Measurements from ENCODE around the gene ZNF697. TPM values are rescaled to one million over a fixed set of nuclear protein-coding genes. Genes with fewer than 3 reads are reported as not detected.
"Not testable (repeated sequence)": the region's sequence is repeated elsewhere in the genome, so short reads cannot be mapped to it uniquely, and the experiment has no call there.

Gene ZNF697
- 2.9 and 3.0 TPM in 2 replicates for total RNA-seq

DNA sequence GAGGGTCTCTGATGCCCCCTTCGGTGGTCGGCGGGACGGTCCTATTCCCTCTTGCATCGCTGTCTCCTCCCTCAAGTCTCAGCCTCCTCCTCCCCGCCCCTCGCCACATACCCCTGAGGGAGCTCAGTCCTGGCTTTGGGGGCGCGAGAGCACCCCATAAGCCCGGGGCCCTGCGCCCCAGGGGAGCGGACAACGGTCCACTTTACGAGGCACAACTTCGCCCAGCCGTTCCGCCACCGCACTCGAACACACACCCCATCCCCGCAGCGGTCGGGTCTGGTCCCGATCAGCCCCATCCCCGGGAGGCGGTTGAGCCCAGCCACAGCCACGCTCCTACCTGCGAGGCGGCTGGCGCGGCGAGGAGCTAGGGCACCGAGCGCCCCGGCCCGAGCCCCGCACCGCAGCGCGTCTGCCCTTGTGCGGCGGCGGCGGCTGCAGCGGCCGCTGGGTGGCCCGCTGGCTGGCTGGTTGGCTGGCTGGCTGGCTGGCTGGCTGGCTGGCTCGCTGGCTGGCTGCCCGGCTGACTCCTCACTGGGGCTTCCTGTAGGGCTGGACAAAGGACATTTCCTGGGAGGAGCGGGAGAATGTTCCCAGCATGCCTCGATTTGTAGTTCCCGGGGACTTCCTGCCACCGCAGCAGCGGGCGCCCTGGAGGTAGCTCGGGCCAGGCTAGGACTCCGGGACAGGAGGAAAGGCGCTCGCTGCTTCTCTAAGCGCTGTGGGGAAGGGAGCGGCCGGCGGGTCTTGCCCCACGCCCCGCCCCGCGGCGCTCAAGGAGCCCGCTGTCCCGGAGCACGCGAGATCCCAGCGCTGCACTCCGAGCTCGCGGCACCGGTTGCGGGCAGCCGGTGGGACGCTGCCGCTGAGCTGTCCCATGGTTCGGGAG, at the start of gene ZNF697:
Gene ZNF697 (minus strand): TSS at position 533 of the 886 bp plus-strand sequence. CDS start 22,166 bp downstream, outside the sequence.
- Mint-ChIP-seq H3K4me1 (ENCODE audit: low read depth) (peaks cover 23% of the 10 kb centered on the region), H3K9me3 (no peaks in the 10 kb centered on the region), H3K4me3 (peak within 1 kb of the TSS; percentile 82), H3K27ac (no peak within 1 kb of the TSS), H3K27me3 (ENCODE audit: insufficient read depth) (peaks cover 58% of the 10 kb centered on the region), H3K36me3 (ENCODE audit: low read depth) (no peaks in the 10 kb centered on the region)
- peak; percentile 28 for DNase-seq (ENCODE audit: low spot score)
- intact Hi-C loops (cut with micrococcal nuclease): loop anchor here (1.0 to 5.0 kb wide), 2 partner anchors 27 to 64 kb away; partner anchors contain the start of gene PHGDH

DNA sequence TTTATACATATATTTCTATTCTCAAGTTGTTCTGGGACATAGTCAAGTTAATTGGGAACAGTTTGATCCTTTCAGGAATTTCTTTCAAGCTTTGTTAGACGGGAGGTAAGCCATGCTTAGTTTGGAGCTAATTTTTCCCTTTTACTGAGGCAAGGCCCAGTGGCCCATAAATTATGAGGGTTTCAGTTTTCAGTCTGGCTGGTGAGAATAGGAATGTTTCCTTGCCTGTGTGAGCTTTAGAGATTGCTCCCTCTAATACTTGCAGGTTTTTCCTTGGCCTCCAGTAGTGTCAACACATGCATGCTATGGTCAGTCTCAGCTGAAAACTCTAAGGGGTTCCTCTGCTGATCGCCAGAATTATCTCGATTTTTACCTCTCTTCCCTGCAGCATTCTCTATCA, 49.5 kb upstream of the ZNF697 start:
- H3K27ac Mint-ChIP-seq: no peak overlapping the region
- no peak for DNase-seq (ENCODE audit: low spot score)
- H3K36me3 Mint-ChIP-seq (ENCODE audit: low read depth): peaks cover 8% of the 10 kb centered on the region
- H3K4me1 Mint-ChIP-seq (ENCODE audit: low read depth): no peaks in the 10 kb centered on the region
- intact Hi-C loops (cut with micrococcal nuclease): no loop called here
- peaks cover 21% of the 10 kb centered on the region for H3K9me3 Mint-ChIP-seq
- no peak overlapping the region for H3K4me3 Mint-ChIP-seq
- peaks cover 11% of the 10 kb centered on the region for H3K27me3 Mint-ChIP-seq (ENCODE audit: insufficient read depth)

DNA sequence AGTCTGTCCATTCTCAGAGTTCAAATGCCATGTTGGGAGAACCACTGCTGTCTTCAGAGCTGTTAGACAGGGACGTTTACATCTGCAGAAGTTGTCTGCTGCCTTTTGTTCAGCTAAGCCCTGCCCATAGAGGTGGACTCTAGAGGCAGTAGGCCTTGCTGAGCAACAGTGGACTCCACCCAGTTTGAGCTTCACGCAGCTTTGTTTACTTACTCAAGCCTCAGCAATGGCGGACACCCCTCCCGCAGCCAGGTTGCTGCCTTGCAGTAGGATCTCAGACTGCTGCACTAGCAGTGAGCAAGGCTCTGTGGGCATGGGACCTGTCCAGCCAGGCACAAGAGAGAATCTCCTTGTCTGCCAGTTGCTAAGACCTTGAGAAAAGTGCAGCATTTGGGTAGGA, 48.8 kb upstream of the ZNF697 start:
- peaks cover 14% of the 10 kb centered on the region for H3K9me3 Mint-ChIP-seq
- H3K4me1 Mint-ChIP-seq (ENCODE audit: low read depth); H3K36me3 Mint-ChIP-seq (ENCODE audit: low read depth); H3K27ac Mint-ChIP-seq; H3K4me3 Mint-ChIP-seq; DNase-seq (ENCODE audit: low spot score); intact Hi-C loops (cut with micrococcal nuclease): not testable (repeated sequence)
- H3K27me3 Mint-ChIP-seq (ENCODE audit: insufficient read depth): peaks cover 11% of the 10 kb centered on the region

DNA sequence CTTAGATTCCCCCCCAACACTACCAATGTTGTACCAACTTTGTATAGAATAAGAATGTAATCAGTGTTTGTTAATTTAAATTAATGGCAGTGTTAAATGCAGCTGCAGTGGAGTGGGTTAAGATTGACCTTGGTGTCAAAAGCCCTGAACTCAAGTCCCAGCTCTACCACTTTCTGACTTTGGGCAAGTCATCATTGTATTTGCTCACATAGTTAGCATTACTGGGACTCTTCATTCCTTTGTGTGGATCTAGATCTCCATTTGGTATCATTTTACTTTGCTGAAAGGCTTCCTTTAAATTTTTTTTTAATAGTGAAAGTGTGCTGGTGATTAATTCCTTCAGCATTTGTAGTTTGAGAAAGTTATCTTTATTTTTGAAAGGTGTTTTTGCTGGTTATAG, 41.4 kb upstream of the ZNF697 start:
- intact Hi-C loops (cut with micrococcal nuclease): no loop called here
- peaks cover 19% of the 10 kb centered on the region for H3K27me3 Mint-ChIP-seq (ENCODE audit: insufficient read depth)

DNA sequence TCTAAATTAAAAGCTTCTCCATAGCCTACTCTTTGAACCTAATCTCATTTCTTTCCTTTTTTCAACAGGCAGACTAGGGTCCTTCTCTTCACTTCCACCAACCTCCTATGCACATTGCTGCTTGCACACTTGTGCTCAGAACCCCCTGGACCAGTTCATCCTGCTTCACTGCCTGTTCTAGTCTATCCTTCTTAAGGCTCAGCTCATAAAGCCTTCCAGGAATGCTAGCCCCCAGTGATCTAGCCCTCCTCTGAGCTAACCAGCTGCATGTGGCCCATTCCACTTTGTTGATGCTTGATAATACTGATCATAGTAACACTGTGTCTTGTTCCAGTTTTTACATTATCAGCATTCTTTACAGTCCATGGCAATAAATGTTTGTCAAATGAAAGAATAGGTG, 40.7 kb upstream of the ZNF697 start:
- intact Hi-C loops (cut with micrococcal nuclease): no loop called here
- H3K4me3 Mint-ChIP-seq: no peak overlapping the region
- H3K27me3 Mint-ChIP-seq (ENCODE audit: insufficient read depth): peaks cover 15% of the 10 kb centered on the region
- no peaks in the 10 kb centered on the region for H3K36me3 Mint-ChIP-seq (ENCODE audit: low read depth)
- no peaks in the 10 kb centered on the region for H3K4me1 Mint-ChIP-seq (ENCODE audit: low read depth)
- no peak for DNase-seq (ENCODE audit: low spot score)
- no peaks in the 10 kb centered on the region for H3K9me3 Mint-ChIP-seq
- no peak overlapping the region for H3K27ac Mint-ChIP-seq

More for the DNA sequence above, 41.4 kb upstream of the ZNF697 start:
- Mint-ChIP-seq H3K9me3 (no peaks in the 10 kb centered on the region), H3K4me3 (no peak overlapping the region), H3K4me1 (ENCODE audit: low read depth) (no peaks in the 10 kb centered on the region), H3K27ac (no peak overlapping the region), H3K36me3 (ENCODE audit: low read depth) (no peaks in the 10 kb centered on the region)
- no peak for DNase-seq (ENCODE audit: low spot score)

DNA sequence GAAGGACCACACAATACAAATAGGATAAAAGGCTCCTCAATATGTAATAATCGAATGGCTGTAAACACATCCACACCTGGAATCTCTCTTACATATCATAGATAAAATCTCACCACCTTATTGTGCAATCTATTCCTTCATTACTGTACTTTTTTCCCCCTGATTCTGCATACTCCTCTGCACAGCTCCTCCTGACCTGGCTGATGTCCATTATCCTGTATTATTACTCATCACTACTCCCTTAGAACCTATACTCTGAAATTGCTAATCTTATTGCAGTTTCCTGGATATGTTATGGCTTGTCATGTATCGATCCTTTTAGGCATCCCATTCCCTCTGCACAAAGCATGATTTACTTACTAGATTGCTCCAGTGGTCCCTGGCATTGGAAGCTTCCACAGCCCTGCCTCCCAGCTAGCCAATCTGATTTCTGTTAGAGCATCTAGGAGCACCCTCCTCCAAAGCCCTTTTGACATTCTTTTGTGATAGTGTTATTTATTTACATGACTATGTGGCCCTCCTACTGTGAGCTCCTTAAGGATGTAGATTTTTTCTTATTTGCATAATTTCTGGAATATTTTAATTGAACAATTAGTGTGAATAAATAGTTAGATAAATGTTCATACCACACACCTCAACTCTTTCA, 39.5 kb upstream of the ZNF697 start:
- no peak for DNase-seq (ENCODE audit: low spot score)
- no peak overlapping the region for H3K27ac Mint-ChIP-seq
- intact Hi-C loops (cut with micrococcal nuclease): no loop called here
- no peak overlapping the region for H3K4me3 Mint-ChIP-seq
- H3K4me1 Mint-ChIP-seq (ENCODE audit: low read depth): no peaks in the 10 kb centered on the region
- H3K36me3 Mint-ChIP-seq (ENCODE audit: low read depth): no peaks in the 10 kb centered on the region
- H3K27me3 Mint-ChIP-seq (ENCODE audit: insufficient read depth): peaks cover 18% of the 10 kb centered on the region
- no peaks in the 10 kb centered on the region for H3K9me3 Mint-ChIP-seq

DNA sequence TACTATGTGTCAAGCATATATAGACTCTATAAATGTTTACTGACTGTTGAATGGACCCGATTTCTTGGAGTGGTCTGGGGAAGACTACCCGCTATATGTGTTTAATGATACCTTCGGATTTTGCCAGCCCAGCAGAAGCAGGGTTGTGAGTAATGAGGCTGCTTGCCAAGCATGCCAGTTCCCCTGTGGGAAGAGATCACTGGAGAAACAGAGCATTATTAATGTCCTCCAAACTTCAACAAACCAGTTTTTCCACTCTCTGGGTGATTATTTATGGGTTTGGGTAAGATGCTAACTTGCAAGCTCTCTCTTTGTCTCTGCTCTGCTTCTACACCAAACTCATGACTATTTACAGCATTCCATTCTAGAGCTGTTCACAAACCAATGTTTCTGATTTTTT, 38.6 kb upstream of the ZNF697 start:
- intact Hi-C loops (cut with micrococcal nuclease): no loop called here
- no peaks in the 10 kb centered on the region for H3K36me3 Mint-ChIP-seq (ENCODE audit: low read depth)
- H3K9me3 Mint-ChIP-seq: no peaks in the 10 kb centered on the region
- no peak overlapping the region for H3K4me3 Mint-ChIP-seq
- DNase-seq (ENCODE audit: low spot score): no peak
- H3K27me3 Mint-ChIP-seq (ENCODE audit: insufficient read depth): peaks cover 23% of the 10 kb centered on the region
- H3K27ac Mint-ChIP-seq: no peak overlapping the region
- H3K4me1 Mint-ChIP-seq (ENCODE audit: low read depth): no peaks in the 10 kb centered on the region

DNA sequence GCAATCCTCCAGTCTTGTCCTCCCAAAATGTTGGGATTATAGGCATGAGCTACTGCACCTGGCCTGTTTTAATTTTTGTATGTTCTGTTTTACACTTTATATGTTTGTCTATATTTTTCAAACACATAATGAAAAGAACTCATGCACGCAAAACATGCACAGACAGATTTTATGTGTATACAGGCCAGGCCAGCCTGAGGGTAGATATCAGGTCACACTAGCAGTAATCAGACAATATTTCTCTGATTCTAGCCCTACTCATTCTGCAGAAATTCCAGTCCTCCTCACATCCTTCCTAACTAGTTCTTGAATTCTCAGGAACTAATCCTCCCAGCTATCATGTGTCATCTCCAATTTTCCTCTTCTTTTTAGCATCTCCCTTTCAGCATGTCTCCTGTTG, 35.8 kb upstream of the ZNF697 start:
- DNase-seq (ENCODE audit: low spot score): no peak
- intact Hi-C loops (cut with micrococcal nuclease): no loop called here
- Mint-ChIP-seq H3K27ac (no peak overlapping the region), H3K27me3 (ENCODE audit: insufficient read depth) (peaks cover 28% of the 10 kb centered on the region), H3K9me3 (no peaks in the 10 kb centered on the region), H3K4me1 (ENCODE audit: low read depth) (no peaks in the 10 kb centered on the region), H3K36me3 (ENCODE audit: low read depth) (no peaks in the 10 kb centered on the region), H3K4me3 (no peak overlapping the region)

DNA sequence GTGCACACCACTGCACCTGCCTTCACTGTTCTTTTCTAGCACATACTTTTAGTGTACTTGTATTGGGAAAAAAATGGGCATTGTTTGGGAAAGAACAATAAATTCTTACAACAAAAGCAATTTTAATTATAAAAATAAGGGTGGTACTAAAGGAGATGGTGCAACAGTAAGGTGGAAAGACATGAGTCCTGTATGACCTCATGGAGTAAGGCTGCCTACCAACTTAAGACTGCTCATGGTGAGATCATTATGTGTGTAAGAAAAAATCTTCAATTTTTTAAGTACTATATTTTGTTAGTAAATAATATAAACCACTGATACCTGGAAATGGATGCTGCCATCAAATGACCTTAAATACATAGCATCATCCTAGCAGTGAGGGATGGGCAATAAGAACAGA, 34.1 kb upstream of the ZNF697 start:
- H3K4me3 Mint-ChIP-seq: no peak overlapping the region
- no peak for DNase-seq (ENCODE audit: low spot score)
- no peaks in the 10 kb centered on the region for H3K4me1 Mint-ChIP-seq (ENCODE audit: low read depth)
- no peak overlapping the region for H3K27ac Mint-ChIP-seq
- H3K36me3 Mint-ChIP-seq (ENCODE audit: low read depth): no peaks in the 10 kb centered on the region
- no peaks in the 10 kb centered on the region for H3K9me3 Mint-ChIP-seq
- intact Hi-C loops (cut with micrococcal nuclease): no loop called here
- peaks cover 22% of the 10 kb centered on the region for H3K27me3 Mint-ChIP-seq (ENCODE audit: insufficient read depth)

DNA sequence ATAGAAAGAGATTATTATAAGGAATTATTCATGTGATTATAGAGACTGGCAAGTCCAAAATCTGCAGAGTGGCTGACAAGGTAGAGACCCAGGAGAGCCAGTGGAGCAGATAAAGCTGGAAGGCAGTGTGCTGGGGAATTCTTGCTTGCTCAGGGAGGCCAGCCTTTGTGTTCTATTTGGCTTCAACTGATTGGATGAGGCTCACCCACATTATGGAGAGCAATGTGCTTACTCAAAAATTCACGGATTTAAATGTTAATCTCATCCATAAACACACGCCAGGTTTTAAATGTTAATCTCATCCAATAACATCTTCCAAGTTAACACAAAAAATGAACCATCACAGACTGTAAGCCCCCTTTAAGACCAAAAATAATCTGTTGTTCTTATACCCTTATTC, 33.5 kb upstream of the ZNF697 start:
- DNase-seq (ENCODE audit: low spot score): no peak
- Mint-ChIP-seq H3K9me3 (no peaks in the 10 kb centered on the region), H3K27ac (no peak overlapping the region), H3K27me3 (ENCODE audit: insufficient read depth) (peaks cover 22% of the 10 kb centered on the region), H3K36me3 (ENCODE audit: low read depth) (no peaks in the 10 kb centered on the region), H3K4me1 (ENCODE audit: low read depth) (no peaks in the 10 kb centered on the region), H3K4me3 (no peak overlapping the region)
- intact Hi-C loops (cut with micrococcal nuclease): no loop called here

DNA sequence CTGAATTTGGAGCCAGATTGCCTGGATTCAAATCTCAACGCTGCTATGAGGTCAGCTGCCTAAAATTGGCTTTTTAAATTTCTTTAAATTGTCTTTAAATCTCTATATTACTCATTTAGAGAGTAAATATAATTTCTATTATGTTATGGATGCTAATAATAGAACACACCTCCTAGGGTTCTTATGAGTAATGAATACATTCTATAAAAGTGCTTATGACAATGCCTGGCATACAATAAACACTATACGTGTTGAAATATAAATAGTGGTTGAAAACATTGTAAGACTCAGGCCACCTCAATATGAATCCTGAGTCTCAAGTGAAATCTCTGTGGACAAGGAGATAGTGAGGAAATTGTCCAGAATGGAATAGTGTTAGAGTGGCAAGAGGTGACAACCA, 32.7 kb upstream of the ZNF697 start:
- Mint-ChIP-seq H3K27me3 (ENCODE audit: insufficient read depth) (peaks cover 22% of the 10 kb centered on the region), H3K4me3 (no peak overlapping the region), H3K4me1 (ENCODE audit: low read depth) (no peaks in the 10 kb centered on the region), H3K36me3 (ENCODE audit: low read depth) (no peaks in the 10 kb centered on the region), H3K27ac (no peak overlapping the region), H3K9me3 (no peaks in the 10 kb centered on the region)
- intact Hi-C loops (cut with micrococcal nuclease): no loop called here
- no peak for DNase-seq (ENCODE audit: low spot score)

DNA sequence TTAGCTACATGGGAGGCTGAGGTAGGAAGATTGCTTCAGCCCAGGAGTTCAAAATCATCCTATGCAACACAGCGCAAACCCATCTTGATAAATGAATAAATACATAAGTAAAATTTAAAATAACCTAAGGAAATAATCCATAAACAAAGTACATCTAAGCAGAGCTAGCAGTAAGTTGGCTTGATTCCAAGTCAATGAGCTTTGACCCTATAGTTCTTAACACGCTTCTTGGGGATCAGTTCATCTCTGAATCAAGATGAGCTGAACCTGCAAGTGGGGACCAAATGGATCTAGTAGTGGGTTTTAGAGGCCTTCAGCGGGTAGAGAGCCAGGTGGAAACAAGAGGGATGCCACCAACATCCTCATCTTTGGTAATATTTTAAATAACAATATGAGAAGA, 32.1 kb upstream of the ZNF697 start:
- peaks cover 22% of the 10 kb centered on the region for H3K27me3 Mint-ChIP-seq (ENCODE audit: insufficient read depth)
- no peaks in the 10 kb centered on the region for H3K9me3 Mint-ChIP-seq
- H3K36me3 Mint-ChIP-seq (ENCODE audit: low read depth): no peaks in the 10 kb centered on the region
- H3K4me1 Mint-ChIP-seq (ENCODE audit: low read depth): no peaks in the 10 kb centered on the region
- no peak overlapping the region for H3K4me3 Mint-ChIP-seq
- intact Hi-C loops (cut with micrococcal nuclease): no loop called here
- H3K27ac Mint-ChIP-seq: no peak overlapping the region
- DNase-seq (ENCODE audit: low spot score): no peak

DNA sequence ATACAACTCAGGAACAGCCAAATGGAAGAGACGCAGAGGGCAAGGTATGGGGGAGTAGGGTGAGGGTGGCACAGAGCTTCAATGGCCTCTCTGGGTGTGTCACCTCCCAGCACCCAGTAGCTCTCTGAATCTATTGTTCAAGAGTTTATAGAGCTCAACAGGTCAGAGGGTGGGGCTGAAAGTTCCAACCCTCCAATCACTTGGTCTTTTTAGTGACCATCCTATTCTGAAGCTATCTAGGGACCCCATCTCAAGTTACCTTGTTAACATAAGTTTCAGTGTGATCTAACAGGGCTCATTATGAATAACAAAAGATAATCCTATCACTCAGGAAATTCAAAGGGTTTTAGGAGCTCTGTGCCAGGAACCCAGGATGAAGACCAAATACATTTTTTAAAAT, 31.2 kb upstream of the ZNF697 start:
- Mint-ChIP-seq H3K27me3 (ENCODE audit: insufficient read depth) (peaks cover 24% of the 10 kb centered on the region), H3K4me3 (no peak overlapping the region), H3K27ac (no peak overlapping the region), H3K36me3 (ENCODE audit: low read depth) (no peaks in the 10 kb centered on the region), H3K9me3 (no peaks in the 10 kb centered on the region), H3K4me1 (ENCODE audit: low read depth) (no peaks in the 10 kb centered on the region)
- intact Hi-C loops (cut with micrococcal nuclease): loop anchor here (10.0 kb wide), 1 partner anchor 394 kb away; no protein-coding TSS in a partner anchor
- no peak for DNase-seq (ENCODE audit: low spot score)

Data from activated T-helper 1 cell treated with anti-CD3 and anti-CD28 coated beads, Interleukin-12 subunit alpha, Interleukin-12 subunit beta, Interleukin-2, Interleukin-4 antibody, amounts not matched to agents 30 ng/mL and 10 ng/mL and 1 ng/mL, durations not matched to agents 14 hours and 24 hours and 36 hours (primary cell).